Measurements from ENCODE around the gene SEMA3C.

- TF ChIP-seq CTCF (IDR thresholded peaks at IDR 0.05) (no peak), POLR2A (IDR thresholded peaks at IDR 0.05) (no peak)
These were observed 43.2 kb downstream of the SEMA3C start for GRCh38 chr7:80875537-80876120.
